DMS153 treated with DMSO at 0.1 percent for 48 hours (cell line): Measurements from ENCODE around the gene NME3.

Experiments
- DNase-seq: peaks from one replicate; lab custom pipeline; 2025; ENCODE audit not compliant: unreplicated experiment; lab: John Stamatoyannopoulos, UW

NME3 gene

GRCh38 chr16:1729445-1729844, 41.9 kb downstream of the NME3 start:
- DNase-seq: no peak

DNA sequence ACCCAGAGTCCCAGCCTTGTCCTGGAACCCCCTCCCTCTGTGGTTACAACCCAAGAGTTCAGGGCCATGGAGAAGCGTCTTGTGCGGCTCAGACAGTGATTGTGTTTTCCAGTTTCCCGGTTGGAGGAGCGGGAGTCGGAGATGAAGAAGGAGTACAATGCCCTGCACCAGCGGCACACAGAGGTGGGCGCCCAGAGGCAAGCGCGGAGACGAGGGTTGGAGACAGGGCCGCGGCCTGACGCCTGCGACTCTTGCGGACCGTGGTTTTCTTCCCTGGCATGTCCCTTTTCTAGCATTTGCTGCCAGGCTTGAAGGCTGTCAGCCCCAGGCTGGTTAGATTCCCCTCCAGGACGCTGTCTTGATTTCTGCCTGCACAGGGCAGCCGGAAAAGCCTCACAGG, 42.3 kb downstream of the NME3 start:
- no peak for DNase-seq

DNA sequence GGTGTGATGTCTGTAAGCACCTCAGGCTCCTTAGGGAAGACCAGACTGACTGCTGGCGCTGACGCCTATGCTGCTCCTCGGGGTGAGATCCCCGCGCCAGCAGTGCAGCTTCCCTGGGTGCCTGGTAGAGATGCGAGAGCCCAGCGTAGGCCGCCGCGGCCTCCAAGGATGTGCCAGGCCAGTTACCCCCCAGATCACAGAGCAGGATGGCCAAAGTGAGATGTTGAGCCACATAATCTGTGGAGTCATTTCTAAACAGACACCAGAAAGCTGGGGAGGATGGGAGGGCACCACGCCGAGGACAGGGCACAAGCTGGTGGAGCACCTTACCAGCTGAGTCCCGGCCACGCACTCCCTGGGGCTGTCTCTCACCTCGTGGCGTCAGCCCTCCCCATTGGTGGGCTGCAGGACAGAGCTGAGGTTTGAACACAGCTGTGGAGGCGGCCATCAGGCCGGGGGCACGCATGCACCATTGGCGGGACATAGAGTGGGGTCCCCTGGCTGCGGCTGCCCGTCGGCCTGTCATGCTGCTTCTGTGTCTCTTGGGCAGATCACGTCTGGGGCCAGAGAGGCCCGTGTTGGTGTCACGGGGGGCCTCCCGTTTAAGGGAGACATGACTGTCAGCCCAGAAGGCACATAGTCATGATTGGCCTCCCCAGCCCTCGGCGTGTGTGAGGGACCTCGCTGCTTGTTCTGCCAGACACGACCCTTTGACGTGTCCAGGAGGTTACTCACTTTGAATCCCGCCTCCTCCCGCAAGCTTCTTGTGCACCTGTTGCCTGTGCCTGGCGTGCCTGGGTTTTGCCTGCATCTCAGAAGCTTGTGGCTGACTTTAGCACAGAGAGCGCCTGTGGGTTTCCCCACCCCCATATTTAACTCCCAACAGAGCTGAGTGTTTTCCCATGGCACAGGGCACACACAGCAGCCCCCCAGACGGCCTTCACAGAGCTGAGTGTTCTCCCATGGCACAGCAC, 43.4 kb downstream of the NME3 start:
- no peak for DNase-seq

DNA sequence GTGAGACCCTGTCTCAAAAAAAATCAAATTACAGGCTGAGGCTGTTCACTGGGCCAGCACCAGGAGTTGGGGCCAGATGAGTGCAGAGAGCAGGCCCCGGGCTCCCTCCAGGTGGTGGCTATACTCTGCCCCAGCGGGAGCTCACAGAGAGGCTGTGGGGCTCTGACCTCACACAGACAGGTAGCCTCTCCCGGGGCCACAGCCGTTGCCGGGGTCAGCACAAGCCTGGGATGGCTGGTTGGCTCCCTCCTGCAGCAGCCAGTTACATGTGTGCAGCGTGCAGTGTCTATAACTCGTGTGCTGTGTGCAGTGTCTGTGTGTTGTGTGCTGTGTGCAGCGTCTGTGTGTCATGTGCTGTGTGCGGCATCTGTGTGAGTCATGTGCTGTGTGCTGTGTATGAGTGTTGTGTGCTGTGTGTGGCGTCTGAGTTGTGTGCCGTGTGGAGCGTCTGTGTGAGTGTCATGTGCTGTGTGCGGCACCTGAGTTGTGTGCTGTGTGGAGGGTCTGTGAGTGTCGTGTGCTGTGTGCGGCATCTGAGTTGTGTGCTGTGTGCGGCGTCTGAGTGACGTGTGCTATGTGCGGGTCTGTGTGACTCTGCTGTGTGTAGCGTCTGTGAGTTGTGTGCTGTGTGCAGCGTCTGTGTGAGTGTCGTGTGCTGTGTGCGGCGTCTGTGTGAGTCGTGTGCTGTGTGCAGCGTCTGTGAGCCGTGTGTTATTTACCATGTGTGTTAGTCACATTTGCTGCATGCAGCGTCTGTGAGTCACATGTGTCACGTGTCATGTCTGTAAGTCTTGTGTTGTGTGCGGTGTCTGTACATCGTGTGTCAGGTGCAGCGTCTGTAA, 44.5 kb downstream of the NME3 start:
- DNase-seq: no peak

DNA sequence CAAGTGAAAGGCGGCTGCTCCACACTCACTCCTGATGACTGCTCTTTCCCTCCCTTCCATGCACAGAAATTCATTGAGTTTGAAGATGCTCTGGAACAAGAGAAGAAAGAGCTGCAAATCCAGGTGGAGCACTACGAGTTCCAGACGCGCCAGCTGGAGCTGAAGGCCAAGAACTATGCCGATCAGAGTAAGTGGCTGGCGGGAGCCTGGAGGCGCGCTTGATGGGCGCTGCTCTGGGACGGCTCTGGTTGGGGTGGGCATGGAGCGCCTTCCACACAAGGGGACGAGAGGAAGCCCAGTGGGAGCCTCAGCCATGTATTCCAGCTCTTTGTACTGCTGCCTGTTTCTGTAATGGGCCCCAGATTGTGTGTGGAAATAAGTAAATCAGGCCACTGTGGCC, 46.9 kb downstream of the NME3 start:
- no peak for DNase-seq

DNA sequence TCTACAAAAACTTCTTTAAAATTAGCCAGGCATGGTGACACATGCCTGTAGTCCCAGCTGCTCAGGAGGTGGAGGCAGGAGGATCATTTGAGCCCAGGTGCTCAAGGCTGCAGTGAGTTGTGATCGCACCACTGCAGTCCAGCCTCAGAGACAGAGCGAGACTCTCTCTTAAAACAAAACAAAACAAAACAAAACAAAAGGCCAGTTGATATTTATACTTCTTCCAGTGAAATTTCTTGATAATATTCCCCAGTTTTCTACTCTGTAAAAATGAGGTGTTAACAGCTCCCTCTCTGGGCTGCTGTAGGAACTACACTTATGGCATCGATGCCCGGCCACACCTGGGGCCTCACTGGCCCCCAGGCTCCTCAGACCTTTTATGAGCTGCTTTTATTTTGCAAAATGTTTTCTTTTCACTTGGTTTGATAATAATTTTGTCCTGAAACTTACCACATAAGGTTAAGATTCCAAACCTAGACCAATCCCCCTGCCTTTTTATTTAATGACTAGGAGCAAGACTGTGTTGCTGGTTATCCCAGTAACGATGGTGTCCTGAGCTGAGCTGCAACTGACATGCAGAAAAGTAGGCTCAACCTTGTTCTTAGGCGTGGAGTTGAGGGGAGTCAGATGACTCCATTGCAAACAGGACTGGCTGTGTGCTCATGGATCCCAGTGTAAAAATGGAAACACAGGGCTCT, 47.7 kb downstream of the NME3 start:
- DNase-seq: peak; percentile 4

DNA sequence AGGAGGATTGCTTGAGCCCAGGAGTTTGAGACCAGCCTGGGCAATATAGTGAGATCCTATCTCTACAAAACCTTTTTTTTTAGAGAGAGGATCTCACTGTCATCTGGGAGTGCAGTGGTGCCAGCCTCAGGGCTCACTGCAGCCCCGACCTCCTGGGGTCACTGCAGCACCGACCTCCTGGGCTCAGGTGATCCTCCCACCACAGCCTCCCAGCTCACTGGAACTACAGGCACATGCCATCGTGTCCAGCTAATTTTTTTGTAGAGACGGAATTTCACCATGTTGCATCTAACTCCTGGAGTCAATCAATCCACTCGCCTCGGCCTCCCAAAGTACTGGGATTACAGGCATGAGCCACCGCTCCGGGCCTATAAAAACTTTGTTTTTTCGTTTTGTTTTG, 50.0 kb downstream of the NME3 start:
- DNase-seq: no peak
